ENCODE results near the gene SLC7A7. TPM values are rescaled to one million over a fixed set of nuclear protein-coding genes. Genes with fewer than 3 reads are reported as not detected.

Gene SLC7A7
- total and polyA plus RNA-seq, 2 of the 13 experiments (the other 11 are each of a cell fraction or from before 2014, with no cell fraction given), result 0.13 to 0.63 TPM

GRCh38 chr14:22861651-22862050 is 46.4 kb upstream of the SLC7A7 start:
- ATAC-seq (peak; percentile 87), DNase-seq (ENCODE audit: low spot score) (peak; percentile 41), FAIRE-seq (no peak)
- Histone ChIP-seq H3K79me2 (ENCODE audit: insufficient read depth, low read length) (no peaks in the 10 kb centered on the region), H3K27ac (ENCODE audit: extremely low read length, insufficient read depth, low read length) (no peak overlapping the region), H3K4me1 (ENCODE audit: insufficient read depth, low read length) (peaks cover 26% of the 10 kb centered on the region), H2AFZ (ENCODE audit: low read length) (no peak overlapping the region), H3K9ac (ENCODE audit: insufficient read depth, low read depth, low read length) (no peak overlapping the region), H3K9me3 (ENCODE audit: low read length) (no peaks in the 10 kb centered on the region), H4K20me1 (ENCODE audit: insufficient read depth, low read length) (no peaks in the 10 kb centered on the region), H3K4me3 (replicated peaks in 1 of 3; ENCODE audit: insufficient read depth in 1 of 3, low read depth in 2 of 3, low read length in 3 of 3) (no peak overlapping the region), H3K27me3 (ENCODE audit: control insufficient read depth in 1 of 2, insufficient read depth in 2 of 2, low read length in 2 of 2) (no peaks in the 10 kb centered on the region), H3K36me3 (replicated peaks in 1 of 2; ENCODE audit: control insufficient read depth in 1 of 2, insufficient read depth in 2 of 2, low read length in 2 of 2) (no peaks in the 10 kb centered on the region), H3K4me2 (ENCODE audit: low read depth, low read length) (no peak overlapping the region)
- CTCF ChIA-PET (ENCODE audit: low intra/inter-chr PET ratio, low total read pairs), result interaction anchor here (1.1 kb wide), 1 partner anchor 305 kb away, joined by 3 read pairs; no protein-coding TSS in a partner anchor
- POLR2A ChIA-PET, result interaction anchor here (1.5 to 3.8 kb wide), 2 partner anchors 10 to 31 kb away, joined by 3 to 14 read pairs; partner anchors contain the start of gene LRP10
- in situ Hi-C loops (cut with HindIII; ENCODE audit: extremely low pct_ligation_motif_present, low pct_unique_long_range_greater_than_20kb) (no loop called here), intact Hi-C loops (cut with micrococcal nuclease; ENCODE audit: unreplicated experiment) (no loop called here)
- no TSS peak for BruUV-seq (replicated peaks)
- TF ChIP-seq FOXO1 (CRISPR knock-in tag; IDR thresholded peaks at IDR 0.05), result peak; percentile 40; the same call in 1 of the 2 replicates
- 0 out of 2 replicates have a peak, but pooled peaks have one; percentile 22 for TF ChIP-seq RARA (CRISPR knock-in tag; IDR thresholded peaks at IDR 0.05)
- no peak for TF ChIP-seq ZNF691 (CRISPR knock-in tag; IDR thresholded peaks at IDR 0.05; ENCODE audit: borderline replicate concordance, low read depth)
- no peak for TF ChIP-seq ZNF234 (CRISPR knock-in tag; conservative IDR thresholded peaks at IDR 0.05)
- TF ChIP-seq ZNF124 (CRISPR knock-in tag; IDR thresholded peaks at IDR 0.05), result 0 out of 2 replicates have a peak, but pooled peaks have one; percentile 35
- no peak for TF ChIP-seq MAZ (IDR thresholded peaks at IDR 0.05; ENCODE audit: borderline replicate concordance, low read depth, low read length)
- 0 out of 2 replicates have a peak, but pooled peaks have one; percentile 0 for TF ChIP-seq MAZ (CRISPR knock-in tag; IDR thresholded peaks at IDR 0.05; ENCODE audit: low read depth)
- TF ChIP-seq ETV5 (CRISPR knock-in tag; IDR thresholded peaks at IDR 0.05; ENCODE audit: borderline replicate concordance), result peak; percentile 20; the same call in 1 of the 2 replicates
- 0 out of 2 replicates have a peak, but pooled peaks have one; percentile 11 for TF ChIP-seq MIXL1 (CRISPR knock-in tag; IDR thresholded peaks at IDR 0.05)
- TF ChIP-seq ZNF557 (CRISPR knock-in tag; IDR thresholded peaks at IDR 0.05), result no peak
- TF ChIP-seq RFXAP (CRISPR knock-in tag; IDR thresholded peaks at IDR 0.05; ENCODE audit: borderline replicate concordance), result peak; percentile 26; the same call in 1 of the 2 replicates
- 0 out of 2 replicates have a peak, but pooled peaks have one; percentile 26 for TF ChIP-seq FOXA3 (CRISPR knock-in tag; IDR thresholded peaks at IDR 0.05)
- TF ChIP-seq HNF4A (CRISPR knock-in tag; IDR thresholded peaks at IDR 0.05), result no peak
- no peak for TF ChIP-seq POLR2G (IDR thresholded peaks at IDR 0.05; ENCODE audit: low read depth, low read length)
- TF ChIP-seq ZNF652 (CRISPR knock-in tag; IDR thresholded peaks at IDR 0.05; ENCODE audit: borderline replicate concordance, low read depth), result 0 out of 2 replicates have a peak, but pooled peaks have one; percentile 21
- no peak for TF ChIP-seq SP5 (CRISPR knock-in tag; IDR thresholded peaks at IDR 0.05; ENCODE audit: borderline replicate concordance, low read depth)
- no peak for TF ChIP-seq TOPORS (CRISPR knock-in tag; IDR thresholded peaks at IDR 0.05)
- 0 out of 2 replicates have a peak, but pooled peaks have one; percentile 10 for TF ChIP-seq TCF7 (IDR thresholded peaks at IDR 0.05; ENCODE audit: low read depth)
- TF ChIP-seq FOXP1 (IDR thresholded peaks at IDR 0.05), result no peak
- TF ChIP-seq FOXP1 (CRISPR knock-in tag; IDR thresholded peaks at IDR 0.05), result peak; percentile 56
- TF ChIP-seq CEBPG (CRISPR knock-in tag; IDR thresholded peaks at IDR 0.05), result peak; percentile 35; the same call in 1 of the 2 replicates
- TF ChIP-seq FOXP4 (CRISPR knock-in tag; IDR thresholded peaks at IDR 0.05), result 0 out of 2 replicates have a peak, but pooled peaks have one; percentile 12
- peak; percentile 26; the same call in 1 of the 2 replicates for TF ChIP-seq GATAD2A (CRISPR knock-in tag; IDR thresholded peaks at IDR 0.05)

Measured in HepG2 (cell line).